ENCODE measurements around the gene ARHGEF28. TPM values are rescaled to one million over a fixed set of nuclear protein-coding genes. Genes with fewer than 3 reads are reported as not detected.
A peak's percentile ranks its signal among the peaks of the same experiment; 100 is the strongest.

The ARHGEF28 gene
- total RNA-seq, 1 donor from 2014 or later = 37.4 TPM

GRCh38 chr5:73851471-73852181 lies 225.6 kb downstream of the ARHGEF28 start:
- H3K27me3 ChIP-seq (ENCODE audit: control insufficient read depth, insufficient read depth, low read length) = no peaks in the 10 kb centered on the region
- no peak overlapping the region for H3K4me3 ChIP-seq (ENCODE audit: low read depth, low read length)
- no peak for TF ChIP-seq CTCF (IDR thresholded peaks at IDR 0.05; ENCODE audit: insufficient read depth, low read length, severe bottlenecking)
- H3K36me3 ChIP-seq (ENCODE audit: control insufficient read depth, insufficient read depth, low read length) = no peaks in the 10 kb centered on the region
- DNase-seq (ENCODE audit: low read depth) (no peak), FAIRE-seq (no peak)

GRCh38 chr5:73853091-73853490 lies 227.1 kb downstream of the ARHGEF28 start:
- no peaks in the 10 kb centered on the region for H3K27me3 ChIP-seq (ENCODE audit: control insufficient read depth, insufficient read depth, low read length)
- H3K4me3 ChIP-seq (ENCODE audit: low read depth, low read length) = no peak overlapping the region
- peak; percentile 85 for DNase-seq (ENCODE audit: low read depth)
- no peak for FAIRE-seq
- H3K36me3 ChIP-seq (ENCODE audit: control insufficient read depth, insufficient read depth, low read length) = no peaks in the 10 kb centered on the region
- TF ChIP-seq CTCF (IDR thresholded peaks at IDR 0.05; ENCODE audit: insufficient read depth, low read length, severe bottlenecking) = no peak

GRCh38 chr5:73856997-73857396 lies 231.0 kb downstream of the ARHGEF28 start:
- H3K4me3 ChIP-seq (ENCODE audit: low read depth, low read length) = no peak overlapping the region
- no peak for DNase-seq (ENCODE audit: low read depth)
- no peaks in the 10 kb centered on the region for H3K27me3 ChIP-seq (ENCODE audit: control insufficient read depth, insufficient read depth, low read length)
- TF ChIP-seq CTCF (IDR thresholded peaks at IDR 0.05; ENCODE audit: insufficient read depth, low read length, severe bottlenecking) = no peak
- FAIRE-seq = no peak
- peaks cover 10% of the 10 kb centered on the region for H3K36me3 ChIP-seq (ENCODE audit: control insufficient read depth, insufficient read depth, low read length)

- no peak for DNase-seq (ENCODE audit: low read depth)
- Histone ChIP-seq H3K4me3 (ENCODE audit: low read depth, low read length) (no peak overlapping the region), H3K36me3 (ENCODE audit: control insufficient read depth, insufficient read depth, low read length) (peaks cover 10% of the 10 kb centered on the region), H3K27me3 (ENCODE audit: control insufficient read depth, insufficient read depth, low read length) (no peaks in the 10 kb centered on the region)
- no peak for FAIRE-seq
- TF ChIP-seq CTCF (IDR thresholded peaks at IDR 0.05; ENCODE audit: insufficient read depth, low read length, severe bottlenecking) = no peak
Observed at GRCh38 chr5:73857446-73857845, 231.4 kb downstream of the ARHGEF28 start.

GRCh38 chr5:73858054-73858453 lies 232.1 kb downstream of the ARHGEF28 start:
- TF ChIP-seq CTCF (IDR thresholded peaks at IDR 0.05; ENCODE audit: insufficient read depth, low read length, severe bottlenecking) = no peak
- no peaks in the 10 kb centered on the region for H3K27me3 ChIP-seq (ENCODE audit: control insufficient read depth, insufficient read depth, low read length)
- peaks cover 10% of the 10 kb centered on the region for H3K36me3 ChIP-seq (ENCODE audit: control insufficient read depth, insufficient read depth, low read length)
- FAIRE-seq = no peak
- no peak for DNase-seq (ENCODE audit: low read depth)
- H3K4me3 ChIP-seq (ENCODE audit: low read depth, low read length) = no peak overlapping the region

- TF ChIP-seq CTCF (IDR thresholded peaks at IDR 0.05; ENCODE audit: insufficient read depth, low read length, severe bottlenecking) = no peak
- peaks cover 10% of the 10 kb centered on the region for H3K36me3 ChIP-seq (ENCODE audit: control insufficient read depth, insufficient read depth, low read length)
- FAIRE-seq (no peak), DNase-seq (ENCODE audit: low read depth) (peak; percentile 23)
- no peak overlapping the region for H3K4me3 ChIP-seq (ENCODE audit: low read depth, low read length)
- H3K27me3 ChIP-seq (ENCODE audit: control insufficient read depth, insufficient read depth, low read length) = no peaks in the 10 kb centered on the region
Observed at GRCh38 chr5:73858776-73859175, 232.8 kb downstream of the ARHGEF28 start.

Data from bronchial epithelial cell (primary cell).